HG03469 (cell line): Measurements from ENCODE around the gene ADRM1.

Source experiments
- ATAC-seq: cut with Tn5 transposase; IDR thresholded peaks from one replicate; pipeline ENCODE4 v1.9.1; 2021; ENCODE audit warnings: mild to moderate bottlenecking, moderate library complexity, moderate number of reproducible peaks; ENCODE audit not compliant: unreplicated experiment

ADRM1 gene

DNA sequence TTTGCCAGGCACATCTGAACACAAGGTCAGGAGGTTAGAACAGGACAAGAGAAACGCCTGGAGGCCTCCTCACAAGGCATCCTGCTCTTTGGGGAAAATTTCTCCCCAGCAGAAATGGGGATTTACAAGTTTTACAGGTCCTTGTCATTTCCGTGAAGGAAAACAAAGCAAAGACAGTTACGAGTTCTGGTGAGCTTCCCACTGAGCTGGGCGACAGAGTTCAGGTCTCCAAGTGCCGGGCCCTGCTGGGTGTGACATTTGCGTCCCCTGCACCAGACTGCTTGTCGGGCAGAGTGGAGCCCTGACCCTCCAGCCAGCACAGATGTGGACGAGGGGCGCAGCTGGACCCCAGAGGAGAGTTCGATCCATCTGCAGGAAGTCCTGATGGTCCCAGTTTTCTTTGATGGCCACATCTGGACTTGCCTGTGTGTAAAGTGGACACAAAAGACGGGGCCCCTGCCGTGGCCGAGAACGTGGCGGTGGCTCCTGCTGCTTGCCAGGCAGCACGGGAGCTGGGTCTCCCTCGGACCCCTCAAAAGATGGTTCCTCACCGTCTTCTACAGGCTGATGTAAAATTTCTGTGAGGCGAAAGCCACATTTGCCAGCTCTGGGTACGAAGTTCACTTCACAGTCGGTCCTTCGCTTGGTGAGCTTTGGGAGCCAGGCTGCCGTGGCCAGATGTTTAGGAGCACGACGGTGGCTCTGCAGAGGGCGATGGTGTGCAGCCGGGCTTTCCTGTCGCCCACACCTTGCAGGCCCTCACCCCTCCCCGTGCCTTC, 5.2 kb upstream of the ADRM1 start:
- ATAC-seq = no peak

DNA sequence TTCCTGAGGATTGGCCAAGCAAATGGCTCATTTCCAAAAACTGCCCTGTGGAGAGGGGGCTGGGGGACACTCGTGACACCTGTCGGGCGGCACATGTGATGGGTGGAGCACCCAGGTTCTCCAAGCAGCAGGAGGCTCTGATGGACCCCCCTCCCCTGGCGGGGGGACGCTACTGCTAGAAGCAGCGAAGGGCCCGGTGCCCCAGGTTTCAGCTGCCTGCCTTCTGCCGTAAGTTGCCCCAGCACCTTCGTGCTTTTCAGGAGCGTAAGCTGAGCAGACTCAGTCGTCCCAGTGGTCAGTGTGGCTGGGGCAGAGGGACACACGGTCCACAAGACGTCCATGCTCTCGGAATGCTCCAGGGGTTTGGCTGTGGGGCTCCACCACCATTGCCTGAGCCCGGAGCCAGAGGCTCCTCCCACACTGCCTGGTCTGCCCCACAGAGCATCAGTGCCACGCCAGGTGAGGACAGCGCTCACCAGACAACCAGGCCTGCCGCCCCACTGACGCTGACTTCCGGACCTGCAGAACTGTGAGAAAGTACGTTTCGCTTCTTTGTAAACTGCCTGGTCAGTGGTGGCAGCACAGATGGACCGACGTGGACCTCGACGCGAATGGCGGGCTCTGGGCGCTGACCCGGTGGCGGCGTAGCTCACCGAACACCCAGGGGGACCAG, 4.1 kb upstream of the ADRM1 start:
- ATAC-seq = no peak

- no peak for ATAC-seq
These were observed 3.0 kb upstream of the ADRM1 start for GRCh38 chr20:62299666-62300236.

DNA sequence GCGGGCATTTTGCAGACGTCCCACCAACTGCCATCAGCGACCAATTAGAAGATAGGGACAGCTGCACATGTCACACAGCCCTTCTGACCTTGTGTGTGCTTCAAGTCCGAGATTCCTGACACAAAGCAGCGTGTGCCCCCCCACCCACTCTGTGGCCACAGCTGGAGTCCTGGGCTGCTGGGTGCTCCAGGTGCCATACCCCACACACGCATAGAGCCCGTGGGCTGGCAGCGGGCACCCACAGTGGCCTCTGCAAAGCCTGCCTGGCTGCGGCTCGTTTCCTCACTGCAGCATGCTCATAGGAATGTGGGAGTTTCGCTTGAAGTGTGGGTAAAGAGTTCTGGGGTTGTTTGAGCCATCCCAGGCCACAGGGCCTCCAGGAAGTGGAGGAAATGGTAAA, 2.5 kb upstream of the ADRM1 start:
- ATAC-seq = no peak

- ATAC-seq = no peak
These were observed 1.6 kb upstream of the ADRM1 start for GRCh38 chr20:62301111-62301668.

GRCh38 chr20:62301773-62302340, 940 bp upstream of the ADRM1 start:
- no peak for ATAC-seq

- ATAC-seq = no peak
These were observed 204 bp downstream of the ADRM1 start for GRCh38 chr20:62303062-62303339.

- no peak for ATAC-seq
These were observed 786 bp downstream of the ADRM1 start for GRCh38 chr20:62303340-62304226.

GRCh38 chr20:62304331-62305148, 1.7 kb downstream of the ADRM1 start:
- no peak for ATAC-seq

DNA sequence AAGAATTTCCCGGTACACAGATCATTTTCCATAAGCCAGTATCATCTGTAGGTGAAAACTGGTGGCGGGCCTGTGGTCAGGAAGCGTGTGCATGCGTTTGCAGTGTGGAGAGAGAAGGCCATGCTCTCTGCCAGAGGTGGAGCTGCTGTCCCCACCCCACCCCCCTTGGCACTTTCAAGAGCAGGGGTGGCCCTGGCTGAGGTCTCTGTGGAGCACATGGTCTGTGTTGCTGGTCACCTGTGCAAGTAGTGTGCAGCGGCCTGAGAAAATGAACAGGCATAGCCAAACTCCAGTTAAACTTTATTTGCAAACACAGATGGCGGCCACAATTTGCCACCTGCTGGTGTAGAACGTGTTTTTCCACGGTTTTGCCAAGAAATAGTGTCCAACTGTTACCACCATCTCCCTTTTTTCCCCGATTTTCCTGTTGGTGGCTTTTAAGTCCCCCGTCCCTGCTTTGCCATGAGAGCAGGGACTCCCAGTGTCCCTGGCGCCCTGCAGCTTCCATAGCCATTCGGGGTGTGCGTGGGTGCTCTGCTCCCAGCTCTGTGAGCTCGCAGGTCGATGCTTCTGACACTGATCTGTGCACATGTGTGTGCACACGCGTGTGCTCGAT, 2.5 kb downstream of the ADRM1 start:
- ATAC-seq = no peak

- no peak for ATAC-seq
These were observed 3.1 kb downstream of the ADRM1 start for GRCh38 chr20:62305765-62306413.

DNA sequence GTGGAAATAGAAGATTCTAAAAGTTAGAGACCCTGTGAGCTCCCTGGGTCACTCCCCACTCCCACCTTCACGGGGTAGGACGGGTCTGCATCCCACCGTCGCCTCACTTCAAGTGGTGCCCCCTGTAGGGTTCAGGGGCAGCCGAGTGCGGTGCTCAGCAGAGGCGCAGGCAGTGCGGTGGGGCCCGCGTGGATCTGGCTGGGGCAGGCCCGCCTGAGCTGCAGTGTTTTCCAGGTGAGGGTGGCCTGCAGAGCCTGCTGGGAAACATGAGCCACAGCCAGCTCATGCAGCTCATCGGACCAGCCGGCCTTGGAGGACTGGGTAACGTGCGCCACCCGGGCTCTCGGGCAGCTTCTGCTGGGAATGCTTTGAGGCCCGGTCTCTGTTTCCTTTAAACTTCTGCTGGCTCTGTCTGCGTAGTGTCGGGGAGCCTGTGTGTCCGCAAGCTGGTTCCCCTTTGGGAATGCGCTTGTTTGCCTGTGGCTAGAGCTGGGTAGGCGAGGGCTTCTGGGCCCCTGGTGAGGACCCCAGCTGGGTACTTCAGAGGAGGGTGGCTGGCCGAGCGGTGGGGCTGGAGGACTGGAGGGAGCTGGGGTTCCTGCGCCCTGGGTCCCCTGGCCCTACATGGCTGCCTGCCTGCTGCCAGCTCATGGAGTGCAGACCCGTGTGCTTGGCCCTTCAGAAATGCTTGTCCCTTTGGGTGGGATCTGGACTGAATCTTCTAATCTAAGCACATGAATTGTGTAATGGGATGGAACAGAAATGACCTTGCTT, 3.8 kb downstream of the ADRM1 start:
- ATAC-seq = no peak

DNA sequence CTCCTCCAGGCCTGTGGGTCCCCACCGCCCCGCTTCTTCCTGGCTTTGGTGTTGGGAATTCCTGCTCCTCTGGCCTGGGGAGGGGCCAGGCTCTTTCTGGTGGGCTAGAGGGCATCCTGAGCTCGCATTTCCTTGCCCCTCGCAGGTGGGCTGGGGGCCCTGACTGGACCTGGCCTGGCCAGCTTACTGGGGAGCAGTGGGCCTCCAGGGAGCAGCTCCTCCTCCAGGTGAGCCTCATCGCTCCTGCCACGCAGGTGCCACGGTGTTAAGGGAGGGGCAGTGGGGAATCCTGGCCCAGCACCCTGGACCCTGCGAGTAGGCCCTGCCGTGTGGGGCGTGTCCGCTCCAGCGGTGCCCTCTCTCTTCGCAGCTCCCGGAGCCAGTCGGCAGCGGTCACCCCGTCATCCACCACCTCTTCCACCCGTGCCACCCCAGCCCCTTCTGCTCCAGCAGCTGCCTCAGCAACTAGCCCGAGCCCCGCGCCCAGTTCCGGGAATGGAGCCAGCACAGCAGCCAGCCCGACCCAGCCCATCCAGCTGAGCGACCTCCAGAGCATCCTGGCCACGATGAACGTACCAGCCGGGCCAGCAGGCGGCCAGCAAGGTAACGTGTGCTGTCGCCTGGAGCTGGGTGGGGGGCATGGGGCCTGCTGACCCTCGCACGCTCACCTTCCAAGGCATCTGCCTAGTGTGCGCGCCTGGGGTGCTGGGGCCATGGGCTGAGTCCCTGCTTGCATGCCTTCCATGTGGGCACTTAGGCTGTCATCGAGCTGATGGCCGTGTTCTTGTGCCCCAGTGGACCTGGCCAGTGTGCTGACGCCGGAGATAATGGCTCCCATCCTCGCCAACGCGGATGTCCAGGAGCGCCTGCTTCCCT, 4.7 kb downstream of the ADRM1 start:
- no peak for ATAC-seq

GRCh38 chr20:62308102-62308822, 5.5 kb downstream of the ADRM1 start:
- ATAC-seq = no peak

DNA sequence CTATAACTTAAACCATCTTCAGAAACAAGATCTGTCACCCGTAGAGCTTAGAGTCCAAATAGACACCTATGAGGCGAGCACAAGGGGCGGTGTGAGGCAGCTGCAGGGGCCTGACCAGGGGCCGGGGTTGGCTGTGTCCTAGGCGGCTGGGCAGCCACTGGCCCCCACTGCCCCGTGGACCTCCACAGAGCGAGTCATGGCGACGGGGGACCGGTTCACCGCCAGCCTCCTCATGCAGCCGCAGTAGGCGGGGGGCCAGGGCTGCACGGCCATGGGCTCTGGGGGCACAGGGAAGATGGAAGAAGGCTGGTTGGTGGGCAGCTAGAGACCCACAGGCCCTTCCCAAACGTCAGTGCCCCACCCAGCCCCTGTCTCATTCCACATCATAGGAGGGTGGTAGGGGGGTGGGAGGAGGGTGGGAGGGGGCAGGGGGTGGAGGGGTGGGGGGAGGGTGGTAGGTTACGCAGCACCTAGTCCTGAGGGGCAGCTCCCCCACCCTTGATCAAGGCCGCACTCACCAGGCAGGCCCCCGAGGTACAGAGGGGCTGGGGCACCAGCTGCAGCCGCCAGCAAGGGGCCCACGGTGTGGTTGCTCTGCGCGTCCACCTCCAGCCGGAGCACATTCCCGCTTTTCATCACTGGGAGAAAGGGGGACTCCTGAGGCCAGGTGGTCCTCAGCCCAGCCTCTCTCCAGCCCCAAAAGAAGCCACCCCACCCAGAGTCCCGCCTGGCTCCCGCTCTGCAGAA, 6.6 kb downstream of the ADRM1 start:
- no peak for ATAC-seq
